ENCODE data around the gene ZBP1.

Gene ZBP1

GRCh38 chr20:57587989-57588377, 32.2 kb downstream of the ZBP1 start:
- H3K4me3 ChIP-seq (ENCODE audit: low read length), result no peak overlapping the region
- no peaks in the 10 kb centered on the region for H3K9me3 ChIP-seq (ENCODE audit: control insufficient read depth, insufficient read depth, low read length)
- no peak overlapping the region for H3K4me2 ChIP-seq (ENCODE audit: low read length)
- peaks cover 42% of the 10 kb centered on the region for H3K27me3 ChIP-seq (ENCODE audit: control insufficient read depth, low read length)
- H3F3A ChIP-seq (ENCODE audit: control insufficient read depth, insufficient read depth), result no peaks in the 10 kb centered on the region
- H3K36me3 ChIP-seq (ENCODE audit: control insufficient read depth, low read length), result no peaks in the 10 kb centered on the region
- H4K20me1 ChIP-seq (ENCODE audit: control insufficient read depth, insufficient read depth, low read depth, low read length), result no peaks in the 10 kb centered on the region
- H3K4me1 ChIP-seq (ENCODE audit: control insufficient read depth, low read length), result peaks cover 1% of the 10 kb centered on the region
- H3K27ac ChIP-seq (ENCODE audit: low read depth, low read length), result no peak overlapping the region
- no peak for TF ChIP-seq EZH2phosphoT487 (IDR thresholded peaks at IDR 0.05; ENCODE audit: borderline replicate concordance, low read length)
- TF ChIP-seq CTCF (IDR thresholded peaks at IDR 0.05; ENCODE audit: low read depth, low read length, poor library complexity, severe bottlenecking), result no peak
- H3K9me2 ChIP-seq (replicated peaks; ENCODE audit: control insufficient read depth, low read length), result no peaks in the 10 kb centered on the region
- no peaks in the 10 kb centered on the region for H3K79me2 ChIP-seq (ENCODE audit: control insufficient read depth, low read length)

GRCh38 chr20:57587278-57587988, 32.8 kb downstream of the ZBP1 start:
- H3K79me2 ChIP-seq (ENCODE audit: control insufficient read depth, low read length), result no peaks in the 10 kb centered on the region
- no peaks in the 10 kb centered on the region for H4K20me1 ChIP-seq (ENCODE audit: control insufficient read depth, insufficient read depth, low read depth, low read length)
- no peaks in the 10 kb centered on the region for H3K4me1 ChIP-seq (ENCODE audit: control insufficient read depth, low read length)
- peaks cover 43% of the 10 kb centered on the region for H3K27me3 ChIP-seq (ENCODE audit: control insufficient read depth, low read length)
- H3K9me3 ChIP-seq (ENCODE audit: control insufficient read depth, insufficient read depth, low read length), result no peaks in the 10 kb centered on the region
- H3F3A ChIP-seq (ENCODE audit: control insufficient read depth, insufficient read depth), result no peaks in the 10 kb centered on the region
- no peak overlapping the region for H3K4me2 ChIP-seq (ENCODE audit: low read length)
- no peaks in the 10 kb centered on the region for H3K9me2 ChIP-seq (replicated peaks; ENCODE audit: control insufficient read depth, low read length)
- TF ChIP-seq CTCF (IDR thresholded peaks at IDR 0.05; ENCODE audit: low read depth, low read length, poor library complexity, severe bottlenecking), result no peak
- no peak for TF ChIP-seq EZH2phosphoT487 (IDR thresholded peaks at IDR 0.05; ENCODE audit: borderline replicate concordance, low read length)
- H3K27ac ChIP-seq (ENCODE audit: low read depth, low read length), result no peak overlapping the region
- H3K36me3 ChIP-seq (ENCODE audit: control insufficient read depth, low read length), result no peaks in the 10 kb centered on the region
- H3K4me3 ChIP-seq (ENCODE audit: low read length), result no peak overlapping the region

GRCh38 chr20:57586943-57587277, 33.3 kb downstream of the ZBP1 start:
- no peaks in the 10 kb centered on the region for H3K4me1 ChIP-seq (ENCODE audit: control insufficient read depth, low read length)
- no peak for TF ChIP-seq EZH2phosphoT487 (IDR thresholded peaks at IDR 0.05; ENCODE audit: borderline replicate concordance, low read length)
- no peak for TF ChIP-seq CTCF (IDR thresholded peaks at IDR 0.05; ENCODE audit: low read depth, low read length, poor library complexity, severe bottlenecking)
- no peaks in the 10 kb centered on the region for H4K20me1 ChIP-seq (ENCODE audit: control insufficient read depth, insufficient read depth, low read depth, low read length)
- H3K79me2 ChIP-seq (ENCODE audit: control insufficient read depth, low read length), result no peaks in the 10 kb centered on the region
- no peaks in the 10 kb centered on the region for H3K9me3 ChIP-seq (ENCODE audit: control insufficient read depth, insufficient read depth, low read length)
- H3K27me3 ChIP-seq (ENCODE audit: control insufficient read depth, low read length), result peaks cover 43% of the 10 kb centered on the region
- no peak overlapping the region for H3K4me3 ChIP-seq (ENCODE audit: low read length)
- H3K9me2 ChIP-seq (replicated peaks; ENCODE audit: control insufficient read depth, low read length), result no peaks in the 10 kb centered on the region
- H3K27ac ChIP-seq (ENCODE audit: low read depth, low read length), result no peak overlapping the region
- H3K36me3 ChIP-seq (ENCODE audit: control insufficient read depth, low read length), result no peaks in the 10 kb centered on the region
- no peaks in the 10 kb centered on the region for H3F3A ChIP-seq (ENCODE audit: control insufficient read depth, insufficient read depth)
- H3K4me2 ChIP-seq (ENCODE audit: low read length), result no peak overlapping the region
